HG02642 (cell line): ENCODE measurements around the gene NAGK.
"Not testable (repeated sequence)": the region's sequence is repeated elsewhere in the genome, so short reads cannot be mapped to it uniquely, and the experiment has no call there.

Experiments
- ATAC-seq: cut with Tn5 transposase; IDR thresholded peaks from one replicate; pipeline ENCODE4 v1.9.1; 2021; ENCODE audit warnings: mild to moderate bottlenecking; ENCODE audit not compliant: unreplicated experiment, poor library complexity

Gene NAGK

GRCh38 chr2:71102981-71103681, 34.7 kb downstream of the NAGK start:
- no peak for ATAC-seq

DNA sequence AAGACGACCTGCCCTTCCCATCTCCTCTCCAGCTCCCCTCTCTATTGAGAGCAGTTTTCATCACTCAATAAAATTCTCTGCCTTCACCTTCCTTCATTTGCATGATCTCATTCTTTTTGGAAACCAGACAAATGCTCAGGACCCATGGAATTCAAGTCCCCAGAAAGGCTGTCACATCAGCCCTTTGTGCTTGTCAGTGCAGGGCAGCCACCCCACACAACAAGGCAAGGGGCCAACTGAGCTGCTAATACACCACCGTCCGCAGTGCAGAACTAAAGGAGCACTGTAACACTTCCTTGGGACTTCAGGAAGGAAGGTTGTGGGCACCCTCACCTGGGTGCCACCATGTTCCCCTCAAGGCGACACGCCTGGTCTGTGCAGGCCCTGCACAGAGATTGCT, 35.4 kb downstream of the NAGK start:
- ATAC-seq = no peak

DNA sequence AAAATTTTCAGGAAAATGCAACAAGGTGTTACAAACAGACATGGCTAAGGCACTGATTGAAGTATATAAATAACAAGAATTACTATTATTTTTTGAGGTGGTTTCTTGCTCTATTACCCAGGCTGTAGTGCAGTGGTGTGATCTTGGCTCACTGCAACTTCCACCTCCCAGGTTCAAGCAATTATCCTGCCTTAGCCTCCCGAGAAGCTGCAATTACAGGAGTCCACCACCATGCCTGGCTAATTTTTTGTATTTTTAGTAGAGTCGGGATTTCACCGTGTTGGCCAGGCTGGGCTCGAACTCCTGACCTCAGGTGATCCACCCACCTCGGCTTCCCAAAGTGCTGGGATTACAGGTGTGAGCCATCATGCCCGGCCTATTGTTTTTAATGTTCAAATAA, 38.0 kb downstream of the NAGK start:
- not testable (repeated sequence) for ATAC-seq

DNA sequence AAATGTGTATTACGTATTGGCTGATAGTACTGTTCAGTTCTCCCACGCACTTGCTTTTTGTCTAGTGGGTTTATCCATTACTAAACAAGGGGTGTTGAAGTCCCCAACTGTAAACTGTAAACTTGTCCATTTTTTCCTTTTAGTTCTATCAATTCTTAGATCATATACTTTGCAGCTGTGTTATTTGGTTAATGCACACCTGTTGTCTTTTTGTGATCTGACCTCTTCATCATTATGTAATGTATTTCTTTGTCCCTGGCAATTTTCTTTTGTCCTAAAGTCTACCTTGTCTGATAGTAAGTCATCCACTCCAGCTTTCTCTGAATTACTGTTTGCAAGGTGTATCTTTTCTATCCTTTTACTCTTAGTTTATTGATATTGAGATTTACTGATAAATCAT, 39.6 kb downstream of the NAGK start:
- no peak for ATAC-seq

DNA sequence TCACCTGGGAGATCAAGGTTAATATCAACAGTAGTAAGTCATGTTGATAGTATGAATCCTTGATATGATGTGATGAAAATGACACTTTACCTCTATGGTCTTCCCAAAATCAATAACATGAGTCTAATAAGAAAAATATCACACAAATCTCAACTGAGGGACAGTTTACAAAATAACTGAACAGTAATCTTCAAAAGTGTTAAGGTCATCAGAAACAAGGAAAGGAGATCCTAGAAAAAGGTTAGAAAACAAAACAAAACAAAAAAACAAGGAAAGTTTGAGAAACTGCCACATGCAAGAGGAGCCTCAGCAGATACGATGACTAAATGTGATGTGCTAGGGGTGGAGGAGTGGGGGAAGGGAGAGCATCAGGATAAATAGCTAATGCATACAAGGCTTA, 45.4 kb downstream of the NAGK start:
- no peak for ATAC-seq

DNA sequence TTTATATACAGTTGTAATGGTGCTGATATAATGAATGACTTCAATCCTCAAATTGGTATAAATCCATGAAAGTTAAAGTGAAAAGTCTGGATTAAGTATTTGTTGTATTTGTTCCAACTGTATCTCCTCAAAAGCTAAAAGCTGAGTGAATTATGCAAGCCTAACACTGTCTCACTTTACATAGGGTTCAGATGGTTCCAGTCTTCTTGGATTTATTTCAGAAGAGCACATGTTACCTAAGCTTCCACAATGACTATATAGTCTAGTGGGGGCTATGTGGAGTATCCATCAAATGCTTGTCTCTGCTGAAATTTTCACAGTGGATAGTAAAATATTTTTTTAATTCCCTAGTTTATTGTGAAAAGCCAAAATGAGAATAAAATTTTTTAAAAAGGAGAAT, 48.6 kb downstream of the NAGK start:
- ATAC-seq = no peak

- ATAC-seq = no peak
These were observed 51.7 kb downstream of the NAGK start for GRCh38 chr2:71120195-71120594.

- ATAC-seq = no peak
These were observed 53.0 kb downstream of the NAGK start for GRCh38 chr2:71121479-71121878.

DNA sequence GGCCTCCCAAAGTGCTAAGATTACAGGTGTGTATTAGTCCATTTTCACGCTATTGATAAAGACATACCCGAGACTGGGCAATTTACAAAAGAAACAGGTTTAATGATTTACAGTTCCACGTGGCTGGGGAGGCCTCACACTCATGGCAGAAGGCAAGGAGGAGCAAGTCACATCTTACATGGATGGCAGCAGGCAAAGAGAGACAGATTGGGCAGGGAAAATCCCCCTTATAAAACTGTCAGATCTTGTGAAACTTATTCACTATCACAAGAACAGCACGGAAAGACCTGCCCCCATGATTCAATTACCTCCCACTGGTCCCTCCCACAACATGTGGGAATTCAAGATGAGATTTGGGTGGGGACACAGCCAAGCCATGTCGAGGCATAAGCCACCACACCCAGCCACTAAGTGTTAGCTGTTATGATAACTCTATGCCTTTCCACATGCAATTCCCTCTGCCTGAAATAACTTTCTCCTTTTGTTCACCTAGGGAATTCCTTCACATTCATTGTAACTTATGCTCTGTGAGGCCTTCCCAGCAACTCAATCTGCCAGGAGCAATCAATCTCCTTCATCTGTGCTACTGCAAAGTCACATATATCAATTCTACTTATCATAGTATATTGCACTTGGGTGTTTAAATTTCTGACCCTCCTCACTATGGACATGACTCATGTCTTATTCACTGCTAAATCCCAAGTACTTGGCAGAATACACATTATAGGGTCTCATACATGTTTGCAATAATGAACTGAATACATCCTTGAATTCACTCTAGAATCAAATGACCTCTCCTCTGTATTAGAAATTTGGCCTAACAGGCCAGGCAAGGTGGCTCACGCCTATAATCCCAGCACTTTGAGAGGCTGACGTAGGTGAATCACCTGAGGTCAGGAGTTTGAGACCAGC, 54.2 kb downstream of the NAGK start:
- ATAC-seq = no peak

DNA sequence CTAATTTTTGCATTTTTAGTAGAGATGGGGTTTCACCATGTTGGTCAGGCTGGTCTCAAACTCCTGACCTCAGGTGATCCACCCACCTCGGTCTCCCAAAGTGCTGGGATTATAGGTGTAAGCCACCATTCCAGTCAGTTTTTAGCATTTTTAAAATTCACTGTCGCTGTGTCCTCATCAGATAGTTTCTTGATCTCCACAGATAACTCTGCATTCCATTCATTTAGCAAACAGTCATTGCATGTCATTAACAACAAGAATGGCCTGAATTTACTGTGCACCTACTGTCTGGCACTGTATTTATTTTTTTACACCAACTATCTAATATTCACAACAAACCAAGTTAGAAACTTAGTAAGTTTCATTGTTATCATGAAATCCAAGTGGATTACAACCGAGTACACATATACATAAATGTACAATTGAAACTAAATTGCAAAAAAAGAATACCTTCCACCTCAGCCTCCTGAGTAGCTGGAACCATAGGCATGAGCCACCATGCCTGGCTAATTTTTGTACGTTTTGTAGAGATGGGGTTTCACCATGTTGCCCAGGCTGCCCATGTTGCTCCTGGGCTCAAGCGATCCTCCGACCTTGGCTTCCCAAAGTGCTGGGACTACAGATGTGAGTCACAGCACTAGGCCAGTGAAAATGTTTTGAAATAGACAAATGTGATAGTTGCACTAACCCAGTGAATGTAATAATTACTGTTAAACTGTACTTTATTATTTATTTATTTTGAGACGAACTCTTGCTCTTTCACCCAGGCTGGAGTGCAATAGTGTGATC, 57.3 kb downstream of the NAGK start:
- no peak for ATAC-seq

DNA sequence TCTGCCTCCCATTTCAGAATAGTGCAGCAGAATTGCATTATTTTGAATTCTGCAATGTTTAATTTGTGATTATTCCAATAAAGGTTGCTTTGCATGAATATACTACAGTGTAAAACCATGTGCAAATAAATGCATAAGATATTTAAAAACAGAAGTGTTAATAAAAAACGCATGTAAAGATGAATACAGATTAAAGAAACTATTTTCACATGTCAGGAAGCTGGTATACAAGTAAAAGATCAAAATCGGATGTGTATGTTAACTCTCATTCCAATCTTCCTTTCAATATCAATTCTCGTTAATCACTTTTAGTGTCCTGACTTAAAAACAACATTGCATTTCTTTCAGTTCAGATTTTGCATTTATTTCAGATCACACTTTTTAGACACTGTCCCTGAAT, 58.5 kb downstream of the NAGK start:
- no peak for ATAC-seq
